ENCODE data around the gene LPGAT1.
A peak's percentile ranks its signal among the peaks of the same experiment; 100 is the strongest.
"Not testable (repeated sequence)": the region's sequence is repeated elsewhere in the genome, so short reads cannot be mapped to it uniquely, and the experiment has no call there.

Gene LPGAT1

GRCh38 chr1:211698161-211699026, 132.2 kb downstream of the LPGAT1 start:
- DNase-seq: peak; percentile 85

- no peak for DNase-seq
These were observed 133.2 kb downstream of the LPGAT1 start for GRCh38 chr1:211697356-211697755.

- DNase-seq: peak; percentile 26
These were observed 135.3 kb downstream of the LPGAT1 start for GRCh38 chr1:211695135-211695816.

- not testable (repeated sequence) for DNase-seq
These were observed 136.7 kb downstream of the LPGAT1 start for GRCh38 chr1:211693911-211694310.

Measured in activated CD4-positive, alpha-beta T cell treated with anti-CD3 and anti-CD28 coated beads, Interleukin-10, Interleukin-2, amounts not matched to agents 100 ng/mL and 50 ng/mL, durations not matched to agents 16 hours and 8 hours (primary cell).